Eye (tissue), 1 donor: ENCODE measurements around the gene PDZD2.

Experiments
- DNase-seq: peaks from one replicate; pipeline ENCODE4 v3.0.0-alpha.2; 2015

Gene PDZD2

GRCh38 chr5:32157078-32157477 is 518.1 kb downstream of the PDZD2 start:
- DNase-seq = no peak

GRCh38 chr5:32158679-32158975 is 519.7 kb downstream of the PDZD2 start:
- DNase-seq = no peak

GRCh38 chr5:32159328-32160072 is 520.6 kb downstream of the PDZD2 start:
- no peak for DNase-seq

GRCh38 chr5:32160228-32160627 is 521.3 kb downstream of the PDZD2 start:
- no peak for DNase-seq
